Measurements from ENCODE around the gene CDH18. TPM values are rescaled to one million over a fixed set of nuclear protein-coding genes. Genes with fewer than 3 reads are reported as not detected.

CDH18 gene
- total and polyA plus RNA-seq, 2 of the 13 experiments (the other 11 are each of a cell fraction or from before 2014, with no cell fraction given), result not detected

DNA sequence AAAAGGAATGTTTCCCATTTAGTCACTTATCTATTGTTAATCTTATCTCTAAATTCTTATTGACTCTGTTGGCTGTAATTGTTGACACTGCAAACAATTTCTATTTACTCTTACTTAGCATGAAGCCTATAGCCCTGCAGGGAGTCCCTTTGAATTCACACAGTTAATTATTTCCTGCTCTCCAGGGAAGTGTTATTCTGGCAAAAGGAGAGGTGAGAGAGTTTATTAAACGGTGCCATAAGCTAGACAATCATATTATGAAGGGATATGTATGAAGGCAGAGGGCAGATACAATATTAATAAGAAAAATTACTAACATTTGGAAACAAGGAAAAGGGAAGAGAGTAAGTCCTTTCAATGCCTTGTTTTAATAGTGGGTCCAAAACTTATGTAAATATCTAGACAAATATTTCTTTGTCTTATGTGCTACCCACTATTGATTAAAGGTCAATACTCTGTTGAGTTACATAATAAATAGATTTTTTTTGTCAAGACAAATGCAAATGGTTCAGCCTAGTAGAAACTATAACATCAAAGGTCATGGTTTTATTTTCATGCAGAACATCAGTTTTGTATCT lies 107.1 kb downstream of the CDH18 start (continued):
- TF ChIP-seq, protein P1, sequence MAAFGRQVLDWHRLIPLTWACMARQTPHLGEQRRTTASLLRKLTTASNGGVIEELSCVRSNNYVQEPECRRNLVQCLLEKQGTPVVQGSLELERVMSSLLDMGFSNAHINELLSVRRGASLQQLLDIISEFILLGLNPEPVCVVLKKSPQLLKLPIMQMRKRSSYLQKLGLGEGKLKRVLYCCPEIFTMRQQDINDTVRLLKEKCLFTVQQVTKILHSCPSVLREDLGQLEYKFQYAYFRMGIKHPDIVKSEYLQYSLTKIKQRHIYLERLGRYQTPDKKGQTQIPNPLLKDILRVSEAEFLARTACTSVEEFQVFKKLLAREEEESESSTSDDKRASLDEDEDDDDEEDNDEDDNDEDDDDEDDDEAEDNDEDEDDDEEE (CRISPR knock-in tag; IDR thresholded peaks at IDR 0.05), result no peak
- TF ChIP-seq ZNF264 (CRISPR knock-in tag; IDR thresholded peaks at IDR 0.05) (no peak), IKZF4 (CRISPR knock-in tag; IDR thresholded peaks at IDR 0.05; ENCODE audit: borderline replicate concordance, low read depth, not compliant biosample characterization) (no peak), ZNF234 (CRISPR knock-in tag; conservative IDR thresholded peaks at IDR 0.05) (no peak), ZNF780A (CRISPR knock-in tag; IDR thresholded peaks at IDR 0.05) (no peak), GABPA (IDR thresholded peaks at IDR 0.05; ENCODE audit: low read depth, low read length) (no peak), GABPA (CRISPR knock-in tag; IDR thresholded peaks at IDR 0.05; ENCODE audit: low read depth) (0 out of 2 replicates have a peak, but pooled peaks have one; percentile 27), PHF8 (CRISPR knock-in tag; IDR thresholded peaks at IDR 0.05) (no peak), EEA1 (CRISPR knock-in tag; IDR thresholded peaks at IDR 0.05; ENCODE audit: borderline replicate concordance) (no peak), SALL1 (CRISPR knock-in tag; IDR thresholded peaks at IDR 0.05) (no peak), ZSCAN9 (CRISPR knock-in tag; IDR thresholded peaks at IDR 0.05; ENCODE audit: borderline replicate concordance) (no peak), BORCS8-MEF2B (CRISPR knock-in tag; IDR thresholded peaks at IDR 0.05) (no peak), ZKSCAN1 (IDR thresholded peaks at IDR 0.05; ENCODE audit: low read length) (no peak), ZNF33B (CRISPR knock-in tag; IDR thresholded peaks at IDR 0.05) (no peak), MTA3 (CRISPR knock-in tag; IDR thresholded peaks at IDR 0.05) (no peak), GATA4 (IDR thresholded peaks at IDR 0.05; ENCODE audit: borderline replicate concordance, low read depth) (peak; percentile 99), KDM6A (CRISPR knock-in tag; IDR thresholded peaks at IDR 0.05; ENCODE audit: low read depth) (no peak), MLLT10 (CRISPR knock-in tag; IDR thresholded peaks at IDR 0.05) (no peak), RCOR2 (CRISPR knock-in tag; IDR thresholded peaks at IDR 0.05) (no peak), SUZ12 (IDR thresholded peaks at IDR 0.05; ENCODE audit: low read depth, low read length) (no peak), ZNF367 (CRISPR knock-in tag; IDR thresholded peaks at IDR 0.05; ENCODE audit: borderline replicate concordance) (no peak)
- TF ChIP-seq, protein P2, sequence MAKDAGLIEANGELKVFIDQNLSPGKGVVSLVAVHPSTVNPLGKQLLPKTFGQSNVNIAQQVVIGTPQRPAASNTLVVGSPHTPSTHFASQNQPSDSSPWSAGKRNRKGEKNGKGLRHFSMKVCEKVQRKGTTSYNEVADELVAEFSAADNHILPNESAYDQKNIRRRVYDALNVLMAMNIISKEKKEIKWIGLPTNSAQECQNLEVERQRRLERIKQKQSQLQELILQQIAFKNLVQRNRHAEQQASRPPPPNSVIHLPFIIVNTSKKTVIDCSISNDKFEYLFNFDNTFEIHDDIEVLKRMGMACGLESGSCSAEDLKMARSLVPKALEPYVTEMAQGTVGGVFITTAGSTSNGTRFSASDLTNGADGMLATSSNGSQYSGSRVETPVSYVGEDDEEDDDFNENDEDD (CRISPR knock-in tag; IDR thresholded peaks at IDR 0.05; ENCODE audit: borderline replicate concordance), result no peak
- TF ChIP-seq, protein P3, sequence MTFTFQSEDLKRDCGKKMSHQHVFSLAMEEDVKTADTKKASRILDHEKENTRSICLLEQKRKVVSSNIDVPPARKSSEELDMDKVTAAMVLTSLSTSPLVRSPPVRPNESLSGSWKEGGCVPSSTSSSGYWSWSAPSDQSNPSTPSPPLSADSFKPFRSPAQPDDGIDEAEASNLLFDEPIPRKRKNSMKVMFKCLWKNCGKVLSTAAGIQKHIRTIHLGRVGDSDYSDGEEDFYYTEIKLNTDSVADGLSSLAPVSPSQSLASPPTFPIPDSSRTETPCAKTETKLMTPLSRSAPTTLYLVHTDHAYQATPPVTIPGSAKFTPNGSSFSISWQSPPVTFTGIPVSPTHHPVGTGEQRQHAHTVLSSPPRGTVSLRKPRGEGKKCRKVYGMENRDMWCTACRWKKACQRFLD (CRISPR knock-in tag; IDR thresholded peaks at IDR 0.05; ENCODE audit: borderline replicate concordance), result no peak
- TF ChIP-seq, protein P4, sequence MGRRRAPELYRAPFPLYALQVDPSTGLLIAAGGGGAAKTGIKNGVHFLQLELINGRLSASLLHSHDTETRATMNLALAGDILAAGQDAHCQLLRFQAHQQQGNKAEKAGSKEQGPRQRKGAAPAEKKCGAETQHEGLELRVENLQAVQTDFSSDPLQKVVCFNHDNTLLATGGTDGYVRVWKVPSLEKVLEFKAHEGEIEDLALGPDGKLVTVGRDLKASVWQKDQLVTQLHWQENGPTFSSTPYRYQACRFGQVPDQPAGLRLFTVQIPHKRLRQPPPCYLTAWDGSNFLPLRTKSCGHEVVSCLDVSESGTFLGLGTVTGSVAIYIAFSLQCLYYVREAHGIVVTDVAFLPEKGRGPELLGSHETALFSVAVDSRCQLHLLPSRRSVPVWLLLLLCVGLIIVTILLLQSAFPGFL (CRISPR knock-in tag; IDR thresholded peaks at IDR 0.05), result no peak
- TF ChIP-seq, protein P5, sequence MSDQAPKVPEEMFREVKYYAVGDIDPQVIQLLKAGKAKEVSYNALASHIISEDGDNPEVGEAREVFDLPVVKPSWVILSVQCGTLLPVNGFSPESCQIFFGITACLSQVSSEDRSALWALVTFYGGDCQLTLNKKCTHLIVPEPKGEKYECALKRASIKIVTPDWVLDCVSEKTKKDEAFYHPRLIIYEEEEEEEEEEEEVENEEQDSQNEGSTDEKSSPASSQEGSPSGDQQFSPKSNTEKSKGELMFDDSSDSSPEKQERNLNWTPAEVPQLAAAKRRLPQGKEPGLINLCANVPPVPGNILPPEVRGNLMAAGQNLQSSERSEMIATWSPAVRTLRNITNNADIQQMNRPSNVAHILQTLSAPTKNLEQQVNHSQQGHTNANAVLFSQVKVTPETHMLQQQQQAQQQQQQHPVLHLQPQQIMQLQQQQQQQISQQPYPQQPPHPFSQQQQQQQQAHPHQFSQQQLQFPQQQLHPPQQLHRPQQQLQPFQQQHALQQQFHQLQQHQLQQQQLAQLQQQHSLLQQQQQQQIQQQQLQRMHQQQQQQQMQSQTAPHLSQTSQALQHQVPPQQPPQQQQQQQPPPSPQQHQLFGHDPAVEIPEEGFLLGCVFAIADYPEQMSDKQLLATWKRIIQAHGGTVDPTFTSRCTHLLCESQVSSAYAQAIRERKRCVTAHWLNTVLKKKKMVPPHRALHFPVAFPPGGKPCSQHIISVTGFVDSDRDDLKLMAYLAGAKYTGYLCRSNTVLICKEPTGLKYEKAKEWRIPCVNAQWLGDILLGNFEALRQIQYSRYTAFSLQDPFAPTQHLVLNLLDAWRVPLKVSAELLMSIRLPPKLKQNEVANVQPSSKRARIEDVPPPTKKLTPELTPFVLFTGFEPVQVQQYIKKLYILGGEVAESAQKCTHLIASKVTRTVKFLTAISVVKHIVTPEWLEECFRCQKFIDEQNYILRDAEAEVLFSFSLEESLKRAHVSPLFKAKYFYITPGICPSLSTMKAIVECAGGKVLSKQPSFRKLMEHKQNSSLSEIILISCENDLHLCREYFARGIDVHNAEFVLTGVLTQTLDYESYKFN (CRISPR knock-in tag; conservative IDR thresholded peaks at IDR 0.05), result peak; percentile 83
